ENCODE measurements around the gene ACAP2.

GRCh38 chr3:195421400-195421799, 21.4 kb downstream of the ACAP2 start:
- no peak for TF ChIP-seq CTCF (IDR thresholded peaks at IDR 0.05 in 4 of 5, conservative IDR thresholded peaks at IDR 0.05 in 1 of 5)
- no peak for TF ChIP-seq POLR2A (IDR thresholded peaks at IDR 0.05)
